GM18951 (cell line): ENCODE data around the gene IFT172.

Experiments used
- POLR2A ChIP-seq: IDR thresholded peaks from 4 replicates; pipeline ENCODE4 v1.6.1; 2011; ENCODE audit warnings: mild to moderate bottlenecking; ENCODE audit not compliant: insufficient read length, insufficient read depth; ENCODE audit errors: extremely low read depth
- in situ Hi-C: fragments of 300-500 bp; cut with MboI; formaldehyde crosslinking; loops from one replicate; pipeline ENCODE4 v1.12.0; 2022; ENCODE audit warnings: low sequenced_read_pairs, mixed read lengths, inconsistent platforms; ENCODE audit not compliant: unreplicated experiment

The IFT172 gene

GRCh38 chr2:27501042-27501441 is 11.5 kb upstream of the IFT172 start:
- TF ChIP-seq POLR2A: no peak
- in situ Hi-C loops: no loop called here

DNA sequence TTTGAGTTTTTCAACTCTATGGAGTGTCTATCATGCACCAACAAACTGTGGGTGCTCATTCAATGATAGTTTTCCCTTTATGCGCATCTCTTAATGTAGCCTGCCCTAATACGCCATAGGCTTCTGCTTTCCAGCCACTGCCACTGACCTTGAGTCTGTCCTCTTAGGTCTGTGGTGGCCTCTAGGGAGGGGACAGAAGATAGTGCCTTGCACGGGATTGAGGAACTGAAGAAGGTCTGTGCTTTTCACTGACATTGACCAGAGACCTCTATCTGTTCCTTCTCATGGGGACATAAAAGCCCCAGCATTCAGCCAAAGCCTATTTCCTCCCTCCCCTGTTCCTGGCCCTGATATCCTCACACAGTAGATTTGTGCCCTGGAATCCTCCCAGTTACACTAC is 9.4 kb upstream of the IFT172 start:
- no peak for TF ChIP-seq POLR2A
- in situ Hi-C loops: no loop called here

- no peak for TF ChIP-seq POLR2A
- in situ Hi-C loops: no loop called here
Measured at GRCh38 chr2:27497288-27497627, 7.7 kb upstream of the IFT172 start.

GRCh38 chr2:27496357-27497287 is 7.1 kb upstream of the IFT172 start, which contains the start of gene GCKR:
TSS of gene GCKR (plus strand) at chr2:27496839. CDS start at chr2:27496905, 66 bp downstream.
- in situ Hi-C loops: no loop called here
- no peak for TF ChIP-seq POLR2A

- in situ Hi-C loops: no loop called here
- no peak for TF ChIP-seq POLR2A
Measured at GRCh38 chr2:27495840-27496356, 6.4 kb upstream of the IFT172 start.

DNA sequence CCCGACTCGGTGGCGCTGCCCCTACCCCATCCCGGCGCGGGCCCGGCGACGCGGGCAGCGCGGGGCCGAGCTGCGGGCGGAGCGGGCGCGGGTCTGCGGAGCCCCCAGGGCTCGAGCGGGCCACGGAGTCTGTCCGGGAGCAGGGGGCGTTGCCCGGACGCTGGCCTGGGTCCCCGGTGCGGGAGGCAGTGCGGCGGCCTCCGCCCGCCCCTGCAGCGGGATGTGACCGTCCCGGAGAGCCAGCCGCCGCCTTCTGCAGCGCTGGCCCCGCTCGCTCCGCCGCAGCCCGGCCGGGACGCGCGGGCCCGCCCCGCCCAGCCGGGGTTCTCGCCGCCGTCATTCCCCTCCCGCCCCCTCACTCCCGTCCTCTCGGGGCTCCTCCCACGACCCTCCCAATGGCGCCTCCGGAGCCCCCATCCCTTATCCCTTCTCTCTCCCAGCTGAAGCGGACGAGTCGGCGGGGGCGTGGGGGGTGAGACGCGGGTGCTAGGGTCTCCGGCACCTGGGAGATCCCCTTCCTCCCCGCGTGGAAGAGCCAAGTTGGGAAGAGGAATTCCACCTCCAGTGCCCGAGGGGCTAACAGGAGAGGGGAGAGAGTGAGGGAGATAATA is 5.5 kb upstream of the IFT172 start, which contains the start of gene FNDC4:
FNDC4 (minus strand) TSS at position 257 of the 611 bp plus-strand sequence. CDS start 521 bp downstream, outside the sequence.
- no peak for TF ChIP-seq POLR2A
- in situ Hi-C loops: no loop called here

DNA sequence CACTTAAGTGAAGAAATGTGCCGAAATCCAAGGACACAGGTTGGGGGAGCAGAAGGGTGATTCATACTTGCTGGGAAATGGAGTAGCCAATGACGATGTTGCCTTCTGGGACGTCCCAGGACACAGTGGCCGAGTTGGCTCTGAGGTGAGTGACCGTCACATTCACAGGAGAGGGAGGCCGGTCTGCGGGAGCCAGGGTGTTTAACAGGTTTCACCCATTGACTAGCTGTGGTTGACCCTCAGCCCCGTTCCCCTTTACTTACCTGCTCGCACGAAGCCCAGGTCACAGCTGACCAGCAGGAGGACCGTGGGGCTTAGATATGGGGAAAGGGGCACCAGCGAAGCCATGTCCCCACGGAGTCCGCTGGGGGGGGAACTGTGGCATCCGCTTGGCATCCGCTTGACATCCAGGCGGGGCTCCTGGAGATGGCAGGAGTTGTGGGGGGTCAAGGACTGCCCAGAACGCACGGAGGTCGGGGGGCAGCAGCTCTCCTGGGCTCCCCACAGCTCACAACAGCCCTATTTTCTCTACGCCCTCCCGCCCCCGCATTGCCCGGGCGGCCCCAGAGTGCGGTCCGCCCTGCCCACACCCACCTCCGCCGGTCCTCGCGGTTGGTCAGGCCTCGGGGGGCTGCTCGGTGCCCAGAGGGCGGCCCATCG is 4.9 kb upstream of the IFT172 start:
- in situ Hi-C loops: no loop called here
- no peak for TF ChIP-seq POLR2A

DNA sequence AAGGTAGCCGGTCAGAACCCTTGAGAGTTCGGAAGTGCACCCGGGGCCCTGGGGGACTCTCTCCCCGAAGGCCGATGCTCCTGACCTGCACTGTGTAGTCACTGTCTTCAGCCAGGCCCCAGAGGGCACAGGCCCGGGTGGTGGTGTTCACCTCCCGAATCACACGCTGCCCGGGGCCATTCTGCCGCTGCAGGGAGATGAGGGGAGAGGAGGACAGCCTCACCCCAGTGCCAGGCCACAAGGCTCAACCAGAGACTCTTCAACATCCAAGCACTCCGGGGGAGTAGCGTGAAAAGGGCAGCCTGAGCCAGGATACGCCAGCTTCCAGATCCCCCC is 4.4 kb upstream of the IFT172 start:
- in situ Hi-C loops: no loop called here
- no peak for TF ChIP-seq POLR2A

- no peak for TF ChIP-seq POLR2A
- in situ Hi-C loops: no loop called here
Measured at GRCh38 chr2:27492557-27492956, 3.0 kb upstream of the IFT172 start.

DNA sequence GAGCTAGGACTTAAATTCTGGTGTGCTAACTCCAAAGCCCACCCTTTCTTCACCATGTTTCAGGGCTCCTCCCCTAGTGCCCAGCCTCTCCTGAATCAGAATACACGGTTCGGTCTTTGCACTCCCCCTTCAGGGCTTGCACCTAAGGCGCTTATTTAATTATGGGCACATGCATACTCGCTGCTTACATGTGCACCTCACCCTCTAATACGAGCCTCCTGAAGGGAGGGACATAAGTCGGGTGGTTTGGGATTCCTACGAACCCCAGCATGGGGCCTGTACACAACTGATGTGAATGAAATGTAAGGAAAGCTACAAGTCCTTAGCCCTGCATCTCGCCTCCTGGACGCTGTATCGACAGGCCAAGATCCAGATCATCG is 435 bp downstream of the IFT172 start:
- in situ Hi-C loops: no loop called here
- no peak for TF ChIP-seq POLR2A

DNA sequence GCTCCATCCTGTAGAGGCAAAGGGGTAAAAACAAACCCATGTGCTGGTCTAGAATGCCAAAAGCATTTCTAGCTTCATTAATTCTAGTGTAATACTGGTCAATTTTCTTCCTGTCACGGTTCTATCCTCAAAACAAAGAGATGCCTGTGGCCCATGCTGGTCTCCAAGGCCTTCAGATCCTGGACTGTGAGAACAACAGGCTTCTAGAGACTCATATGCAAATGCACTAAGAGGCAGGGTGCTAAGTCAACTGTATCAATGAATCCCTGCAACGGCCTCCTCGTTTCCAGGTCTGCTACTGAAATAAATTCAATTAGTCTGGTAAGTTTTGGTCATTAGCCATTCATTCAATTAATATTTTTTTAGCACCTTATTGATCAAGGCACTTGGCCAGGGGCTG is 4.0 kb downstream of the IFT172 start:
- TF ChIP-seq POLR2A: no peak

GRCh38 chr2:27471961-27472360 is 17.6 kb downstream of the IFT172 start:
- no peak for TF ChIP-seq POLR2A
- in situ Hi-C loops: no loop called here

More for the DNA sequence above, 4.0 kb downstream of the IFT172 start:
- in situ Hi-C loops: no loop called here

DNA sequence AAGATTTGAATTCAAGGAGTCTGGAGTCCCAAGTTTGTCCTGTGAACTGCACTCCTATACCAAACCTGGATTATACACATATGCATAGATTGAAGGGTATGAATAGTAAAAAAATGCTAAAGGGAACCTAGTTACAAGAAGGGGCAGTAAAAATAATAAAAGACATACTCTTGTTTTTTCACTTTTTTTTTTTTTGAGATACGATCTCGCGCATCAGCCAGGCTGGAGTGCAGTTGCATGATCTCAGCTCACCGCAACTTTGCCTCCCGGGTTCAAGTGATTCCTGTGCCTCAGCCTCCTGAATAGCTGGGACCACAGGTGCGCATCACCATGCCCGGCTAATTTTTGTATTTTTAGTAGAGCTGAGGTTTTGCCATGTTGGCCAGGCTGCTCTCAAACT is 25.1 kb downstream of the IFT172 start:
- no peak for TF ChIP-seq POLR2A
- in situ Hi-C loops: no loop called here
